Measurements from ENCODE around the gene MARCHF3.

- TF ChIP-seq CTCF (IDR thresholded peaks at IDR 0.05) (no peak), POLR2A (IDR thresholded peaks at IDR 0.05) (no peak)
These were observed 30.2 kb upstream of the MARCHF3 start for GRCh38 chr5:127060470-127060985.
